Keratinocyte (primary cell): ENCODE measurements around the gene ZC3H13.

Experiments
- EZH2 ChIP-seq: IDR thresholded peaks from one replicate; pipeline ENCODE4 v1.6.1; 2012; ENCODE audit warnings: inconsistent platforms, mild to moderate bottlenecking, low read length, moderate library complexity
- TF ChIP-seq, protein P1 (sequence below), 3 experiments: IDR thresholded peaks in 1 of 3; conservative IDR thresholded peaks in 1 of 3; optimal IDR thresholded peaks in 1 of 3; 2 replicates in 2 of 3; 3 replicates in 1 of 3; pipeline versions ENCODE3 to v1.5.1; 2011; ENCODE audit warnings: low read length in 3 of 3, mild to moderate bottlenecking in 3 of 3, moderate library complexity in 2 of 3, control low read depth in 1 of 3, inconsistent platforms in 1 of 3; ENCODE audit not compliant: insufficient read depth in 2 of 3; ENCODE audit errors: extremely low read depth in 1 of 3

DNA sequence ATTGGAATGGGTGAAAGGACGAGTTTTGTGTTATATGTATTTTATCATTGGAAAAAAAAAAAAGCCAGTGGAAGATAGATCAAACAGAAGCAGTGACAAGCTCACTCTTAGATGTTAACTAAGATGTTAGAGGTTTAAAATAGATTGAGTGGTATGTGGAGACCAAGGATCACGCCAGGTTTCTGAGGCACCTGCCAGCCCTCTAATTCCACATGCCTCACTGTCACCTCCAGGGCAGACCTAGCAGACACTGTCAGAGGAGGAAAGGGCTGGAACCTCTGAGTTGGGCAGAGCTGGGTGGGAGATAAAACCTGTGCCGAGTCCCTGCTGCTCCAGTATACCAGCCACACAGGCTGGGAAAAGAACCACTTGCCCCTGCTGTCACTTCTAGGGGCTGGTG is 143.5 kb downstream of the ZC3H13 start:
- TF ChIP-seq, protein P1, sequence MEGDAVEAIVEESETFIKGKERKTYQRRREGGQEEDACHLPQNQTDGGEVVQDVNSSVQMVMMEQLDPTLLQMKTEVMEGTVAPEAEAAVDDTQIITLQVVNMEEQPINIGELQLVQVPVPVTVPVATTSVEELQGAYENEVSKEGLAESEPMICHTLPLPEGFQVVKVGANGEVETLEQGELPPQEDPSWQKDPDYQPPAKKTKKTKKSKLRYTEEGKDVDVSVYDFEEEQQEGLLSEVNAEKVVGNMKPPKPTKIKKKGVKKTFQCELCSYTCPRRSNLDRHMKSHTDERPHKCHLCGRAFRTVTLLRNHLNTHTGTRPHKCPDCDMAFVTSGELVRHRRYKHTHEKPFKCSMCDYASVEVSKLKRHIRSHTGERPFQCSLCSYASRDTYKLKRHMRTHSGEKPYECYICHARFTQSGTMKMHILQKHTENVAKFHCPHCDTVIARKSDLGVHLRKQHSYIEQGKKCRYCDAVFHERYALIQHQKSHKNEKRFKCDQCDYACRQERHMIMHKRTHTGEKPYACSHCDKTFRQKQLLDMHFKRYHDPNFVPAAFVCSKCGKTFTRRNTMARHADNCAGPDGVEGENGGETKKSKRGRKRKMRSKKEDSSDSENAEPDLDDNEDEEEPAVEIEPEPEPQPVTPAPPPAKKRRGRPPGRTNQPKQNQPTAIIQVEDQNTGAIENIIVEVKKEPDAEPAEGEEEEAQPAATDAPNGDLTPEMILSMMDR (optimal IDR thresholded peaks at IDR 0.05 in 1 of 3, IDR thresholded peaks at IDR 0.05 in 1 of 3, conservative IDR thresholded peaks at IDR 0.05 in 1 of 3; ENCODE audit: extremely low read depth in 1 of 3, insufficient read depth in 2 of 3, low read length in 3 of 3) = no peak
- TF ChIP-seq EZH2 = no peak
